Right ventricle myocardium superior (tissue), 1 donor: ENCODE results near the gene GET4. TPM values are rescaled to one million over a fixed set of nuclear protein-coding genes. Genes with fewer than 3 reads are reported as not detected.
"Not testable (repeated sequence)": the region's sequence is repeated elsewhere in the genome, so short reads cannot be mapped to it uniquely, and the experiment has no call there.

ENCODE experiments used
- ATAC-seq: fragments of 200-7000 bp; cut with Tn5 transposase; one replicate; pipeline ENCODE4 v1.9.1; 2020; ENCODE audit warnings: mild to moderate bottlenecking; ENCODE audit not compliant: poor library complexity
- DNase-seq: peaks from one replicate; pipeline ENCODE4 v3.0.0-alpha.2; 2020
- intact Hi-C: fragments of 100-400 bp; cut with DNase I; formaldehyde crosslinking; loops from one replicate; pipeline ENCODE4 v1.11.2; 2022
- total RNA-seq: library from RNA; stranded (reverse); fragmentation: NEBNext Ultra II Directional; extraction: Animal tissue kit (Norgen Biotek cat#: 25700); gene quantifications from one replicate; pipeline ENCODE4 v1.2.1, GENCODE V29; 2021
- donor health status: DM: no; HTN: yes; CAD: no; lungs with severe emphysema.

GET4 gene
- total RNA-seq, 1 donor from 2014 or later, result 20.6 TPM

GRCh38 chr7:917255-918117 is 41.1 kb downstream of the GET4 start:
- intact Hi-C loops, result no loop called here
- ATAC-seq (no peak), DNase-seq (peak; percentile 31)

DNA sequence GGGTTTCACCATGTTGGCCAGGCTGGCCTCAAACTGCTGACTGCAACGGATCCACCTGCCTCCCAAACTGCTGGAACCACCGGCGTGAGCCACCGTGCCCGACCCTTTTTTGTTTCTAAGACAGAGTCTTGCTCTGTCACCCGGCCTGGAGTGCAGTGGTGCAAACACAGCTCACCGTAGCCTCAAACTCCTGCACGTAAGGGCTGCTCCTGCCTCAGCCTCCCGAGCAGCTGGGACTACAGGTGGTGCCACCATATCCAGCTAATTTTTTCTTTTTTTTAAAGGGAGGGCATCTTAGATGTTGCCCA is 41.7 kb downstream of the GET4 start:
- intact Hi-C loops, result no loop called here
- peak; percentile 32 for DNase-seq
- no peak for ATAC-seq

- ATAC-seq, result no peak
- intact Hi-C loops, result no loop called here
- peak; percentile 30 for DNase-seq
Measured at GRCh38 chr7:918441-919113, 42.2 kb downstream of the GET4 start.

GRCh38 chr7:919114-919442 is 42.7 kb downstream of the GET4 start:
- DNase-seq (no peak), ATAC-seq (no peak)
- intact Hi-C loops, result no loop called here

GRCh38 chr7:919924-920341 is 43.6 kb downstream of the GET4 start:
- intact Hi-C loops, result no loop called here
- DNase-seq, result peak; percentile 34
- ATAC-seq, result no peak

DNA sequence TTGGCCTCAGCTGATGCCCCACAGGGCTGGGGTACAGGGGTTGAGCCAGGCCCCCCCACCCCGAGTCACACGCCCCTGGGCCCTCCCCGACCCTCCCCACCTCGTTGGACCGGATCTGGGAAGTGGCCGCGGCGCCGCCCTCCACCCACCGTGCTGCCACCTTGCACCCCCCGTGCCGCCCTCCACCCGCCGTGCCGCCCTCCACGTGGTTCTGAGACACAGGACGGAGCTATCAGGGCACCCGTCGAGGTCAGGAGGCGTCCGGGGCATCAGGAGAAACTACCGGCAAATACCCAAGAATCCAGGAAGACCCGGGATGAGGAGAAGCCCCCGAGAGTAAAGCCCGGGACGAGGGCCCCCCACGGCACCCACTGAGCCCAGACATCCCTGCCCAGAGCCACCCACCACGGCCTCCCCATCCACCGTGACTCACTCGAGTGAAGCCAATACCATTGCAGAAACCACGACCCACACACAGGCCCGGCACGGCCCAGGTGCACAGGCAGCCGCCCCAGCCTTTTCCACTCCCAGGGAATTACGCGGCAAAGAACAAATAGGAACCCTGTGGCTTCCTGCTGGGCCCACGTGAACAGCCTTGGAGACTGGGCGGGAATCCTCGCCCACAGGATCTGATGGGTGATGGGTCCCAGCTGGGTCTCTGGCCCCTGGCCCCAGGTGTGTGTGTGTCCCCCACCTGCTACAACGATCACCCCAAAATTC is 44.2 kb downstream of the GET4 start:
- DNase-seq (peak; percentile 34), ATAC-seq (no peak)
- intact Hi-C loops, result no loop called here

DNA sequence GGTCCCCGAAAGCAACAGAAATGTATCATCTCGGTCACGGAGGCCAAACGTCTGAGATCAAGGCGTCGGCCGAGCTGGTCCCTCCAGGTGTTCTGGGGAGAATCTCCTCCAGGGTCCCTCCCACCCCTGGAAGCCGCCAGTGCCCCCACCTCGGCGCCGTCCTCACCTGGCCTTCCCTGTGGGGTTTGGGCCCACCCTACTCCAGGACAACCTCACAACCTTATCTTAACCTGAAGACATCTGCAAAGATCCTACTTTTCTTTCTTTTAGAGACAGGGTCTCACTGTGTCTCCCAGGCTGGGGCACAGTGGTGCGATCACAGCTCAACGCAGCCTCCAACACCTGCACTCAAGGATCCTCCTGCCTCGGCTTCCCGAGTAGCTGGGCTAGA is 44.7 kb downstream of the GET4 start:
- intact Hi-C loops, result no loop called here
- no peak for ATAC-seq
- DNase-seq, result peak; percentile 25

GRCh38 chr7:921581-922333 is 45.4 kb downstream of the GET4 start:
- ATAC-seq, result no peak
- intact Hi-C loops, result no loop called here
- DNase-seq, result peak; percentile 39

DNA sequence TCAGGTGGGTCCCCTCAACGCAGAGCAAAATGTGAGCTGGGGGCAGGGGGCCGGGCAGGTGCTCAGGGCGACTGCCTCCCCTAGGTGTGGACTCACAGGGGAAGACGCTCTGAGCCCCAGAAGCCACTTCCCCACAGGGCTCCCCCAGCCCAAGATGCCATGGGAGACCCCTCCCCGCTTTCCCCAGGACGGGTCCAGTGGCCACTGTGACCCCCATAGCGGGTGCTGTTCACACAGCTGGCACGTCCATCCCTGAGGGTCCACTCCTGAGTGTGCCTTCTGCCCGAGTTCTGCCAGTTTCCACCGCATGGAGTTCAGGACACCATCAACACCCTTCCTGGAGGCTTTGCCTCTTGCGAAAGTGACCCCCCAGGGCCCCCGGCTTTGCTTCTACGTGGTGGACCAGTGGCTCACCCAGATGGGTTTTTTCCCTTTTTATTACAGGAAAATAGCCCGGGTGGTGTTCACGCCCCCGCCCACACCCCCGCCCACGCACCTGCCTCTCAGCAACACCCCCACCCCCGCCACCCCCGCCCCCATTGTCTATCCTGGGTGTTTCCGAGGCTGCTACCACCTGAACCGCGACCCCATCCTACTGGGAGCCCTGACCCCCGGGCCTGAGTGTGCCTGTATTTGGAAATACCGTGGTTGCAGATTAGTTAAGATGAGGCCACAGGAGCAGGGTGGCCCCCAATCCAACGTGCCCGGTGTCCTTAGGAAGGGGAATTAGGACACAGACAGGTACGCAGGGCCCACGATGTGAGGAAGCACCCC is 46.2 kb downstream of the GET4 start:
- intact Hi-C loops, result no loop called here

GRCh38 chr7:923108-924041 is 47.0 kb downstream of the GET4 start:
- peak; percentile 70 for ATAC-seq
- intact Hi-C loops, result no loop called here
- peak; percentile 85 for DNase-seq

More for the DNA sequence above, 46.2 kb downstream of the GET4 start:
- no peak for ATAC-seq
- peak; percentile 34 for DNase-seq

- peak; percentile 34 for DNase-seq
- ATAC-seq, intact Hi-C loops: not testable (repeated sequence)
Measured at GRCh38 chr7:924042-924441, 47.7 kb downstream of the GET4 start.

GRCh38 chr7:924541-925231 is 48.3 kb downstream of the GET4 start:
- peak; percentile 33 for ATAC-seq
- DNase-seq, result peak; percentile 46
- intact Hi-C loops, result no loop called here

DNA sequence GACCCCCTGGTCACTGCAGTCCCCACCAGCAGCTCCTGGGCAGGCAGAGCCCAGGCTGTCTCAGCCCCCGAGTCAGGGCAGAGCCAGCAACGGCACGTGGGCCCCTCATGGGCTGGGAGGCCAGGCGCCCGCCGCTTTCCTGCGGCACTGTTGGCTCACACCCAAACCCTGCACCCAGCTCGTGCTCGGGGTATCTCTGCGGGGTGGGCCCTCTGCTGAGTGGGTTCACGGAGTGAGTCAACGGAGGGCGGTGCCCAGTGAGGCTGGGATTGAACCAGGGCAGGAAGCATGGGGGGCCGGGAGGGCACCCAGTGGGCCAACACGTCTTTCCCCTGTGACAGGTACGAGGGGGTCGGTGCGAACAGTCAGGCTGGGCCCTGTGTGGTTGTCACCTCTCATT is 49.2 kb downstream of the GET4 start:
- DNase-seq (peak; percentile 52), ATAC-seq (no peak)
- intact Hi-C loops, result no loop called here

- DNase-seq (peak; percentile 40), ATAC-seq (no peak)
- intact Hi-C loops, result no loop called here
Measured at GRCh38 chr7:926061-927030, 50.0 kb downstream of the GET4 start.

GRCh38 chr7:927031-927671 is 50.8 kb downstream of the GET4 start:
- intact Hi-C loops, result no loop called here
- ATAC-seq (no peak), DNase-seq (peak; percentile 33)
